Cardiac atrium fibroblast (primary cell): Measurements from ENCODE around the gene MCM9. TPM values are rescaled to one million over a fixed set of nuclear protein-coding genes. Genes with fewer than 3 reads are reported as not detected.

Experiments
- total RNA-seq: library from RNA; depleted of rRNA; stranded (reverse); fragments of >200 nt; gene quantifications from 2 replicates; pipeline ENCODE4 v1.2.3, GENCODE V29; 2015

The MCM9 gene
- 4.2 and 13.5 TPM in 2 replicates for total RNA-seq

DNA sequence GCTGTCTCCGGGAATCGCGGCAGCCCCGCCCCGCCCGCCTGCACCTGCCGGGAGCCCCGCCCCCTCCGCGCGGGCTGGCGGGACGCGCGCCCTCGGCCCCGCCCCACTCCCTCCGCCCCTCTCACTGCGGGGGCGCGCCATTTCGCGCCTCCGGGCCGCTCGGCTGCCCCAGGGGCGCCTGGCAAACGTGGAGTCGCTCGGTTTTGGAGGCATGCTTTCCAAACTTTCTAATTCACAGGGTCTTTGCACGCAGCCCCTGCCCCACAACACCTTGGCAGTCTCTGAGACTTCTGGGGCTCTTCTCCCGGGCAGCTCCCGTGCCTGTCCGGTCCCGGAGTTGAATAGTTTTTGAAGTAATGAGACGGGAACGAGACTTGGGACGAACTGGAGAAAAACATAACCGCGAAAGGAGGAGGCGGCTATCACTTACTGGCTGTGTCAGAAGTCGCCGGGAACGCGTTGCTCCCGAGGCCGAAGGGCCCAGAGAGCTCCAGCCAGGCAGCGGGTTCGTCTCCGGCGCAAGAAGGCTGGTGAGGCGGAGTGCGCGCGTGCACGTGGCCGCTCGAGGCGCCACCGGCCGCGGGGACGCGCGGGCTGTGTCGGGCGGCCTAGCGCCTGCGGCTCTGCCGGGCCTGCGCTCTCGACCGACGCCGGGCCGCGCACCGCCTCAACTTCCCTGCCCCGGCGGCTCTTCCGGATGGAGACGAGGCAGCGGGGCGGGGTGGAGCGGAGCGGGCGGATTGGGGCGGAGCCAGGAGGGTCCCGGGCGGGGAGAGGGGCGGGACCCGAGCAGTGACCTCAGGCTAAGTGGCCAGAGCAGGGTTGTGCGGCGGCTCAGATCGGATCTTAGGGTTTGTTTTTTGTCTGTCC is at the start of gene MCM9:
MCM9 (minus strand) TSS at position 699 of the 870 bp plus-strand sequence. CDS start 3,436 bp downstream, outside the sequence.

DNA sequence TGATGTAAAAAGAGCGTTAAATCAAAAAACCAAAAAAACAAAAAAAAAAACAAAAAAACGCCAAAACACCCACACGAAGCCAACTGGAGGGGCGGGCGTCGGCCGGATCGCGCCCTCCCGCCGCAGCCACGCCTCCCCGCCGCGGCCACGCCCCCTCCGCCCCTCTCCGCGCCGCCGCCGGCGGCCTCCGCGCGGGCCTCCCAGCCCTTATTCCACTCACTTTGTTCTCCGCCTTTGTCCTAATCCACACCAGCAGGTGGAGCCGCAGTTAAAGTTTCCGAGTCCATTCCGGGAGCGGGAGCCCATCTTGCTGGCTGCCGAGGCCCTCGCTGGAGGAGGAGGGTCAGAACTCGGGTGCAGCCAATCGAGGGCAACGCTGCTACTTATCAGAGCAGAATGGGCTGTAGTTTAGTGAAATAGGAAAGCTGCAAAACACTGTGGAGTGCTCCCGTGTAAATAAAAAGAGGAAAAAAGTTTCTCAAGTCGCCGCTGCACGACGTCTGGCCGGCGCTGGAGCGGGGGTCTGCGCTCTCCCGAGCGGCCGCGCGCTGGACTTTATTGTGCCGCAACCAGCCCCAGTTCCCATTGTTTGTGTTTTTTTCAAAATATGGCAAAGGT is 41.0 kb downstream of the MCM9 start, which contains the start of gene ASF1A:
ASF1A (plus strand) TSS at position 346 of the 618 bp plus-strand sequence; CDS start at position 608, 262 bp downstream.

Other genes with a start within 250 kb of the MCM9 start
- gene ASF1A, start 41.0 kb downstream of the MCM9 start, total RNA-seq = 7.6 TPM in 2 replicates
- gene FAM184A, start 143.5 kb upstream of the MCM9 start, total RNA-seq = not detected in 2 replicates